SK-N-SH (cell line): Measurements from ENCODE around the gene UCHL3. TPM values are rescaled to one million over a fixed set of nuclear protein-coding genes. Genes with fewer than 3 reads are reported as not detected.
A peak's percentile ranks its signal among the peaks of the same experiment; 100 is the strongest.

Experiments
- CTCF ChIA-PET: fragments of 300-600, 350-600 bp; formaldehyde crosslinking; extraction: SDS; loops from one replicate; lab custom pipeline; 2021; lab: Yijun Ruan, JAX
- POLR2A ChIA-PET: fragments of 350-600 bp; sonication (Branson Sonifier 250); formaldehyde crosslinking; extraction: SDS; loops from one replicate; lab custom pipeline; 2020; ENCODE audit warnings: antibody characterized with exemption, inconsistent platforms; lab: Yijun Ruan, JAX
- DNase-seq: peaks from one replicate; pipeline ENCODE4 v3.0.0; 2012
- H2AFZ ChIP-seq: fragments of 200-600 bp; sonication (generic); 2 replicates; pipeline ENCODE4 v1.8.1; 2016; ENCODE audit warnings: antibody characterized with exemption, mild to moderate bottlenecking, low read depth
- H3F3A ChIP-seq: fragments of 200-600 bp; sonication (generic); replicated peaks from 2 replicates; pipeline ENCODE3; 2016; ENCODE audit warnings: antibody characterized with exemption, mild to moderate bottlenecking; ENCODE audit not compliant: insufficient read depth
- H3K27ac ChIP-seq, 2 experiments: fragments of 200-500 bp in 1 of 2; fragments of 200-600 bp in 1 of 2; sonication (Bioruptor generic) in 1 of 2; sonication (generic), shearing (Covaris generic) in 1 of 2; 2 replicates each; pipeline versions ENCODE4 v1.5.1 to v1.6.1; 2014 to 2016; ENCODE audit warnings: low read depth in 2 of 2, inconsistent platforms in 1 of 2, low read length in 1 of 2, mild to moderate bottlenecking in 1 of 2, mixed read lengths in 1 of 2
- H3K27me3 ChIP-seq: fragments of 200-600 bp; sonication (generic), shearing (Covaris generic); 2 replicates; pipeline ENCODE4 v1.6.1; 2016; ENCODE audit warnings: mixed run types; ENCODE audit not compliant: insufficient read depth
- H3K36me3 ChIP-seq, 2 experiments: fragments of 200-500 bp in 1 of 2; fragments of 200-600 bp in 1 of 2; sonication (Bioruptor generic) in 1 of 2; sonication (generic) in 1 of 2; replicated peaks in 1 of 2; 2 replicates each; pipeline versions ENCODE3 to v1.5.1; 2014 to 2016; ENCODE audit warnings: low read length in 1 of 2, mild to moderate bottlenecking in 1 of 2; ENCODE audit not compliant: insufficient read depth in 2 of 2, control insufficient read depth in 1 of 2
- H3K4me1 ChIP-seq, 2 experiments: fragments of 200-500 bp in 1 of 2; fragments of 200-600 bp in 1 of 2; sonication (Bioruptor generic) in 1 of 2; sonication (generic), shearing (Covaris generic) in 1 of 2; 2 replicates each; pipeline versions ENCODE4 v1.5.1 to v1.6.1; 2014 to 2016; ENCODE audit warnings: low read depth in 1 of 2, low read length in 1 of 2, mixed run types in 1 of 2; ENCODE audit not compliant: insufficient read depth in 2 of 2, control insufficient read depth in 1 of 2
- H3K4me2 ChIP-seq: fragments of 200-600 bp; sonication (generic), shearing (Covaris generic); 2 replicates; pipeline ENCODE4 v1.6.1; 2017; ENCODE audit warnings: mixed run types
- H3K4me3 ChIP-seq, 2 experiments: fragments of 200-500 bp in 1 of 2; fragments of 200-600 bp in 1 of 2; sonication (Bioruptor generic) in 1 of 2; sonication (generic), shearing (Covaris generic) in 1 of 2; 2 replicates each; pipeline versions ENCODE4 v1.5.1 to v1.8.1; 2014 to 2016; ENCODE audit warnings: low read depth in 2 of 2, inconsistent platforms in 1 of 2, low read length in 1 of 2, mild to moderate bottlenecking in 1 of 2, mixed read lengths in 1 of 2, moderate library complexity in 1 of 2
- H3K79me2 ChIP-seq: fragments of 200-600 bp; sonication (generic); 2 replicates; pipeline ENCODE4 v1.8.1; 2017; ENCODE audit warnings: mild to moderate bottlenecking; ENCODE audit not compliant: insufficient read depth
- H3K9ac ChIP-seq: fragments of 200-600 bp; sonication (generic); 2 replicates; pipeline ENCODE4 v1.6.1; 2017; ENCODE audit warnings: mixed run types
- H3K9me2 ChIP-seq: fragments of 200-600 bp; sonication (generic); 2 replicates; pipeline ENCODE4 v1.6.1; 2017; ENCODE audit warnings: mixed run types
- H3K9me3 ChIP-seq: fragments of 200-600 bp; sonication (generic); 2 replicates; pipeline ENCODE4 v1.6.1; 2017; ENCODE audit warnings: mixed run types, mild to moderate bottlenecking, moderate library complexity
- H4K20me1 ChIP-seq: fragments of 200-600 bp; sonication (generic); 2 replicates; pipeline ENCODE4 v1.6.1; 2017; ENCODE audit warnings: mild to moderate bottlenecking, mixed run types; ENCODE audit not compliant: insufficient read depth
- CHD2 ChIP-seq: fragments of 150-350 bp; IDR thresholded peaks from 2 replicates; pipeline ENCODE4 v1.6.1; 2018; ENCODE audit warnings: low read length; ENCODE audit not compliant: partially characterized antibody
- ELF1 ChIP-seq: IDR thresholded peaks from 2 replicates; pipeline ENCODE4 v1.4.0; 2012
- EP300 ChIP-seq, 2 experiments: IDR thresholded peaks; 2 replicates each; pipeline versions ENCODE4 v1.4.0 to v1.6.1; 2012; ENCODE audit warnings: borderline replicate concordance in 1 of 2, low read depth in 1 of 2, low read length in 1 of 2
- EZH2phosphoT487 ChIP-seq: fragments of 200-600 bp; sonication (generic); IDR thresholded peaks from 2 replicates; pipeline ENCODE4 v1.6.1; 2017; ENCODE audit warnings: low read depth, mixed run types, mild to moderate bottlenecking, antibody characterized with exemption, moderate library complexity, borderline replicate concordance
- FOSL2 ChIP-seq: IDR thresholded peaks from 2 replicates; pipeline ENCODE4 v1.4.0; 2012; ENCODE audit warnings: low read depth, mild to moderate bottlenecking, moderate library complexity, borderline replicate concordance
- FOXJ3 ChIP-seq: sonication (generic); formaldehyde crosslinking; IDR thresholded peaks from 2 replicates; pipeline ENCODE4 v1.5.1; 2020; ENCODE audit warnings: mild to moderate bottlenecking, missing genetic modification reagents
- GATA2 ChIP-seq: sonication (generic); formaldehyde crosslinking; IDR thresholded peaks from 2 replicates; pipeline ENCODE4 v1.5.0; 2020; ENCODE audit warnings: mild to moderate bottlenecking, missing genetic modification reagents
- NRF1 ChIP-seq: IDR thresholded peaks from 2 replicates; pipeline ENCODE4 v1.6.1; 2012; ENCODE audit warnings: low read depth, mild to moderate bottlenecking, low read length
- POLR2AphosphoS5 ChIP-seq: IDR thresholded peaks from 2 replicates; pipeline ENCODE4 v1.6.1; 2012; ENCODE audit warnings: low read depth, low read length
- RAD21 ChIP-seq: IDR thresholded peaks from 2 replicates; pipeline ENCODE4 v1.6.1; 2012; ENCODE audit warnings: mild to moderate bottlenecking, low read length
- SMC3 ChIP-seq: IDR thresholded peaks from 2 replicates; pipeline ENCODE4 v1.6.1; 2012; ENCODE audit warnings: low read depth, low read length, improper control_type of control experiment
- TAF1 ChIP-seq: IDR thresholded peaks from 2 replicates; pipeline ENCODE4 v1.6.1; 2012; ENCODE audit warnings: low read depth, mild to moderate bottlenecking, low read length, moderate library complexity, borderline replicate concordance
- TCF12 ChIP-seq: IDR thresholded peaks from 2 replicates; pipeline ENCODE4 v1.4.0; 2012
- WGBS: methylation state at CpG from one replicate; pipeline ENCODE4 v1.1.6; 2017; ENCODE audit warnings: low lambda C conversion rate; 5-methylcytosine and 5-hydroxymethylcytosine counted together
- polyA plus RNA-seq, 3 experiments: library from polyadenylated mRNA; depleted of rRNA; stranded (reverse); fragments of >200 nt; gene quantifications; 2 replicates each; pipeline ENCODE4 v1.2.3, GENCODE V29; 2012
- TF ChIP-seq, protein P1 (sequence below): IDR thresholded peaks from 2 replicates; pipeline ENCODE4 v1.4.0; 2012; ENCODE audit warnings: low read depth, borderline replicate concordance
- TF ChIP-seq, protein P2 (sequence below): IDR thresholded peaks from 2 replicates; pipeline ENCODE4; 2012
- TF ChIP-seq, protein P3 (sequence below): fragments of 150-350 bp; IDR thresholded peaks from 2 replicates; pipeline ENCODE4 v1.6.1; 2017; ENCODE audit warnings: antibody characterized with exemption, low read length, low read depth, borderline replicate concordance
- TF ChIP-seq, protein P4 (sequence below): IDR thresholded peaks from 2 replicates; pipeline ENCODE4 v1.4.0; 2012; ENCODE audit warnings: low read depth
- TF ChIP-seq, protein P5 (sequence below): IDR thresholded peaks from 2 replicates; pipeline ENCODE4 v1.6.1; 2012; ENCODE audit warnings: mild to moderate bottlenecking, low read depth, low read length, moderate library complexity

The UCHL3 gene
- polyA plus RNA-seq, 1 of the 3 experiments (the other 2 are of a cell fraction): 28.8 TPM

DNA sequence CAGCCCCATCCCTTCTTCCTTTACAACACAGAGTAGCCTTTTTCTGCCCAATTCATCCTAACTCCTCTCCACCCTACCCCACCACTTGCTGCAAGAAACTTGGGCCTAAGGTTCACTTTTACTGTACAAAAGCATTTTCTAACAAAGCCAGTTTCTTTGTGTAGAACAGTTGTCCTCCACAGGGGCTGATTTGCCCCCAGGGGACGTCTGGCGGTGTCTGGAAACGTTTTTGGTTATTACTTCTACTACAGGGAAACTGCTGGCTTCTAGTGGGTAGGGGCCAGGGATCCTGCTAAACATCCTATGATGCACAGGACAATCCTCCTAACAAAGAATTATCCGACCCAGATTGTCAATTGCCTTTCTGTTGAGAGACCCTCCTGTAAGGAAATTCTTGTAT is 79.2 kb downstream of the UCHL3 start:
- Histone ChIP-seq H2AFZ (no peak overlapping the region), H3K9me2 (no peaks in the 10 kb centered on the region), H3K79me2 (peaks cover 86% of the 10 kb centered on the region)
- TF ChIP-seq TCF12 (no peak), ELF1 (no peak), CHD2 (no peak), EP300 (IDR thresholded peaks at IDR 0.05; ENCODE audit: borderline replicate concordance in 1 of 2, low read depth in 1 of 2, low read length in 1 of 2) (no peak), GATA2 (CRISPR knock-in tag) (no peak), RAD21 (no peak), TAF1 (no peak), FOXJ3 (no peak), SMC3 (no peak), FOSL2 (no peak), EZH2phosphoT487 (no peak), POLR2AphosphoS5 (no peak), NRF1 (no peak)
- TF ChIP-seq, protein P1, sequence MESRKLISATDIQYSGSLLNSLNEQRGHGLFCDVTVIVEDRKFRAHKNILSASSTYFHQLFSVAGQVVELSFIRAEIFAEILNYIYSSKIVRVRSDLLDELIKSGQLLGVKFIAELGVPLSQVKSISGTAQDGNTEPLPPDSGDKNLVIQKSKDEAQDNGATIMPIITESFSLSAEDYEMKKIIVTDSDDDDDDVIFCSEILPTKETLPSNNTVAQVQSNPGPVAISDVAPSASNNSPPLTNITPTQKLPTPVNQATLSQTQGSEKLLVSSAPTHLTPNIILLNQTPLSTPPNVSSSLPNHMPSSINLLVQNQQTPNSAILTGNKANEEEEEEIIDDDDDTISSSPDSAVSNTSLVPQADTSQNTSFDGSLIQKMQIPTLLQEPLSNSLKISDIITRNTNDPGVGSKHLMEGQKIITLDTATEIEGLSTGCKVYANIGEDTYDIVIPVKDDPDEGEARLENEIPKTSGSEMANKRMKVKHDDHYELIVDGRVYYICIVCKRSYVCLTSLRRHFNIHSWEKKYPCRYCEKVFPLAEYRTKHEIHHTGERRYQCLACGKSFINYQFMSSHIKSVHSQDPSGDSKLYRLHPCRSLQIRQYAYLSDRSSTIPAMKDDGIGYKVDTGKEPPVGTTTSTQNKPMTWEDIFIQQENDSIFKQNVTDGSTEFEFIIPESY: no peak
- TF ChIP-seq, protein P2, sequence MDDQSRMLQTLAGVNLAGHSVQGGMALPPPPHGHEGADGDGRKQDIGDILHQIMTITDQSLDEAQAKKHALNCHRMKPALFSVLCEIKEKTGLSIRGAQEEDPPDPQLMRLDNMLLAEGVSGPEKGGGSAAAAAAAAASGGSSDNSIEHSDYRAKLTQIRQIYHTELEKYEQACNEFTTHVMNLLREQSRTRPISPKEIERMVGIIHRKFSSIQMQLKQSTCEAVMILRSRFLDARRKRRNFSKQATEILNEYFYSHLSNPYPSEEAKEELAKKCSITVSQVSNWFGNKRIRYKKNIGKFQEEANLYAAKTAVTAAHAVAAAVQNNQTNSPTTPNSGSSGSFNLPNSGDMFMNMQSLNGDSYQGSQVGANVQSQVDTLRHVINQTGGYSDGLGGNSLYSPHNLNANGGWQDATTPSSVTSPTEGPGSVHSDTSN: no peak
- TF ChIP-seq, protein P3, sequence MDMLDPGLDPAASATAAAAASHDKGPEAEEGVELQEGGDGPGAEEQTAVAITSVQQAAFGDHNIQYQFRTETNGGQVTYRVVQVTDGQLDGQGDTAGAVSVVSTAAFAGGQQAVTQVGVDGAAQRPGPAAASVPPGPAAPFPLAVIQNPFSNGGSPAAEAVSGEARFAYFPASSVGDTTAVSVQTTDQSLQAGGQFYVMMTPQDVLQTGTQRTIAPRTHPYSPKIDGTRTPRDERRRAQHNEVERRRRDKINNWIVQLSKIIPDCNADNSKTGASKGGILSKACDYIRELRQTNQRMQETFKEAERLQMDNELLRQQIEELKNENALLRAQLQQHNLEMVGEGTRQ: no peak
- TF ChIP-seq, protein P4, sequence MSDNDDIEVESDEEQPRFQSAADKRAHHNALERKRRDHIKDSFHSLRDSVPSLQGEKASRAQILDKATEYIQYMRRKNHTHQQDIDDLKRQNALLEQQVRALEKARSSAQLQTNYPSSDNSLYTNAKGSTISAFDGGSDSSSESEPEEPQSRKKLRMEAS: no peak
- TF ChIP-seq, protein P5, sequence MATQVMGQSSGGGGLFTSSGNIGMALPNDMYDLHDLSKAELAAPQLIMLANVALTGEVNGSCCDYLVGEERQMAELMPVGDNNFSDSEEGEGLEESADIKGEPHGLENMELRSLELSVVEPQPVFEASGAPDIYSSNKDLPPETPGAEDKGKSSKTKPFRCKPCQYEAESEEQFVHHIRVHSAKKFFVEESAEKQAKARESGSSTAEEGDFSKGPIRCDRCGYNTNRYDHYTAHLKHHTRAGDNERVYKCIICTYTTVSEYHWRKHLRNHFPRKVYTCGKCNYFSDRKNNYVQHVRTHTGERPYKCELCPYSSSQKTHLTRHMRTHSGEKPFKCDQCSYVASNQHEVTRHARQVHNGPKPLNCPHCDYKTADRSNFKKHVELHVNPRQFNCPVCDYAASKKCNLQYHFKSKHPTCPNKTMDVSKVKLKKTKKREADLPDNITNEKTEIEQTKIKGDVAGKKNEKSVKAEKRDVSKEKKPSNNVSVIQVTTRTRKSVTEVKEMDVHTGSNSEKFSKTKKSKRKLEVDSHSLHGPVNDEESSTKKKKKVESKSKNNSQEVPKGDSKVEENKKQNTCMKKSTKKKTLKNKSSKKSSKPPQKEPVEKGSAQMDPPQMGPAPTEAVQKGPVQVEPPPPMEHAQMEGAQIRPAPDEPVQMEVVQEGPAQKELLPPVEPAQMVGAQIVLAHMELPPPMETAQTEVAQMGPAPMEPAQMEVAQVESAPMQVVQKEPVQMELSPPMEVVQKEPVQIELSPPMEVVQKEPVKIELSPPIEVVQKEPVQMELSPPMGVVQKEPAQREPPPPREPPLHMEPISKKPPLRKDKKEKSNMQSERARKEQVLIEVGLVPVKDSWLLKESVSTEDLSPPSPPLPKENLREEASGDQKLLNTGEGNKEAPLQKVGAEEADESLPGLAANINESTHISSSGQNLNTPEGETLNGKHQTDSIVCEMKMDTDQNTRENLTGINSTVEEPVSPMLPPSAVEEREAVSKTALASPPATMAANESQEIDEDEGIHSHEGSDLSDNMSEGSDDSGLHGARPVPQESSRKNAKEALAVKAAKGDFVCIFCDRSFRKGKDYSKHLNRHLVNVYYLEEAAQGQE: no peak
- TF ChIP-seq, all 33 proteins: peak for 0
- Histone ChIP-seq H3F3A (peaks cover 20% of the 10 kb centered on the region), H4K20me1 (no peaks in the 10 kb centered on the region), H3K27ac (peak overlapping the region in 1 of 2 experiments; percentile 39; a peak in 1 of 4 replicates), H3K36me3 (peaks cover 2 to 41% of the 10 kb centered on the region in 2 experiments), H3K9ac (no peak overlapping the region), H3K4me2 (no peak overlapping the region), H3K4me3 (no peak overlapping the region), H3K4me1 (peaks cover 4 to 10% of the 10 kb centered on the region in 2 experiments; a peak in 2 of 4 replicates), H3K27me3 (no peaks in the 10 kb centered on the region), H3K9me3 (no peaks in the 10 kb centered on the region)
- WGBS: 83% methylated on average over 4 of the region's 4 CpGs
- CTCF ChIA-PET: no interaction called here
- POLR2A ChIA-PET: no interaction called here
- peak; percentile 33 for DNase-seq
